GM21786 (cell line): ENCODE results near the gene SLC41A3.
A peak's percentile ranks its signal among the peaks of the same experiment; 100 is the strongest.
"Not testable (repeated sequence)": the region's sequence is repeated elsewhere in the genome, so short reads cannot be mapped to it uniquely, and the experiment has no call there.

Experiments
- ATAC-seq: cut with Tn5 transposase; IDR thresholded peaks from one replicate; pipeline ENCODE4 v1.9.1; 2021; ENCODE audit not compliant: unreplicated experiment

Gene SLC41A3

GRCh38 chr3:126056681-126057500 lies 27.0 kb downstream of the SLC41A3 start:
- ATAC-seq: no peak

GRCh38 chr3:126056088-126056487 lies 27.8 kb downstream of the SLC41A3 start:
- no peak for ATAC-seq

GRCh38 chr3:126054870-126055269 lies 29.1 kb downstream of the SLC41A3 start:
- no peak for ATAC-seq

- ATAC-seq: no peak
Measured at GRCh38 chr3:126053949-126054569, 29.9 kb downstream of the SLC41A3 start.

- no peak for ATAC-seq
Measured at GRCh38 chr3:126053513-126053912, 30.4 kb downstream of the SLC41A3 start.

GRCh38 chr3:126052196-126053058 lies 31.5 kb downstream of the SLC41A3 start:
- ATAC-seq: peak; percentile 54

- ATAC-seq: no peak
Measured at GRCh38 chr3:126051741-126052140, 32.2 kb downstream of the SLC41A3 start.

- ATAC-seq: no peak
Measured at GRCh38 chr3:126051234-126051633, 32.7 kb downstream of the SLC41A3 start.

GRCh38 chr3:126050626-126051025 lies 33.3 kb downstream of the SLC41A3 start:
- ATAC-seq: no peak

GRCh38 chr3:126050050-126050392 lies 33.9 kb downstream of the SLC41A3 start:
- ATAC-seq: no peak

GRCh38 chr3:126049289-126050049 lies 34.5 kb downstream of the SLC41A3 start:
- no peak for ATAC-seq

- no peak for ATAC-seq
Measured at GRCh38 chr3:126040386-126040785, 43.5 kb downstream of the SLC41A3 start.

GRCh38 chr3:126039870-126040269 lies 44.1 kb downstream of the SLC41A3 start:
- no peak for ATAC-seq

GRCh38 chr3:126038791-126039190 lies 45.1 kb downstream of the SLC41A3 start:
- ATAC-seq: not testable (repeated sequence)

GRCh38 chr3:126036056-126036549 lies 47.8 kb downstream of the SLC41A3 start:
- no peak for ATAC-seq

- ATAC-seq: no peak
Measured at GRCh38 chr3:126035362-126036050, 48.4 kb downstream of the SLC41A3 start.

- no peak for ATAC-seq
Measured at GRCh38 chr3:126034481-126035361, 49.2 kb downstream of the SLC41A3 start.

GRCh38 chr3:126033765-126034164 lies 50.2 kb downstream of the SLC41A3 start:
- no peak for ATAC-seq

GRCh38 chr3:126033051-126033745 lies 50.7 kb downstream of the SLC41A3 start:
- ATAC-seq: no peak
